ENCODE measurements around the gene THAP8.

Gene THAP8

DNA sequence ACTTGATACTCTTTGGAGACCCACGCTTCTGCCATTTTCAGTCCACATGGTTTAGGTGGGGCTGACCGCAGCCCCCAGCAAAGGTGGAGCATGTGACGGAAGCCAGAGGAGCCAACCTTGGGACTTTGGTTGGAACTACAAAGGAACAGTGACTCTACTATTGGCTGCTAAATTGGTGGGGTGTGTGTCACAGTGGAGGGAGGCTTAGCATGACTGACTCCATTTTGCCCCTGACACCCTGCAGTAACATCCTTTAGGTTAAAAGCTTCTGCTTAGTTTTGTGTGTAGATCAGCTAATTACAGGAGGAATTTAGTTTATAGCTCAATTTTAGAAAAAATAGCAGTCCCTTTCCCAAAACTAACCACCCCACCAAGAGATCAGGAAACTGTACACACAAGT lies 52.5 kb downstream of the THAP8 start:
- FAIRE-seq: no peak
- no peak for TF ChIP-seq POLR2AphosphoS5 (IDR thresholded peaks at IDR 0.05; ENCODE audit: low read depth, low read length)
- no peak for TF ChIP-seq POLR2A (IDR thresholded peaks at IDR 0.05; ENCODE audit: low read depth, low read length)
- TF ChIP-seq TAF1 (IDR thresholded peaks at IDR 0.05; ENCODE audit: borderline replicate concordance, low read depth, low read length): no peak
- DNase-seq (ENCODE audit: insufficient read length): no peak

DNA sequence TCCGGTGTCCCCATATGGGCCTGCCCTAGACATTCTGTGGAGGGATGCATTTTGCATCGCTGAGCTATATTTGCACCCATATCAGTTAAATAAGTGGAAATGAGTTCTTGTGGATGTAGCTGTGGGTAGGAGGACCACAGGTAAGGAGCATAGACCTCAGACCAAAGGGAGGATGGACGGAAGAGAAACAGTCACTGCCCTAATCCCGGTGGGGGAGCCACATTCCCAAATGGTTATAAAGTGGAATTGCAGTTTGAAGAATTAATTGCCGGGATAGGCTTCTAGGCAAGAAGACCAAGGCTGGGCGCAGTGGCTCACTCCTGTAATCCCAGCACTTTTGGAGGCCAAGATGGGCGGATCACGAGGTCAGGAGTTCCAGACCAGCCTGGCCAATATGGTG lies 57.3 kb downstream of the THAP8 start:
- DNase-seq (ENCODE audit: insufficient read length): no peak
- FAIRE-seq: no peak
- TF ChIP-seq POLR2A (IDR thresholded peaks at IDR 0.05; ENCODE audit: low read depth, low read length) (no peak), POLR2AphosphoS5 (IDR thresholded peaks at IDR 0.05; ENCODE audit: low read depth, low read length) (no peak), TAF1 (IDR thresholded peaks at IDR 0.05; ENCODE audit: borderline replicate concordance, low read depth, low read length) (no peak)

DNA sequence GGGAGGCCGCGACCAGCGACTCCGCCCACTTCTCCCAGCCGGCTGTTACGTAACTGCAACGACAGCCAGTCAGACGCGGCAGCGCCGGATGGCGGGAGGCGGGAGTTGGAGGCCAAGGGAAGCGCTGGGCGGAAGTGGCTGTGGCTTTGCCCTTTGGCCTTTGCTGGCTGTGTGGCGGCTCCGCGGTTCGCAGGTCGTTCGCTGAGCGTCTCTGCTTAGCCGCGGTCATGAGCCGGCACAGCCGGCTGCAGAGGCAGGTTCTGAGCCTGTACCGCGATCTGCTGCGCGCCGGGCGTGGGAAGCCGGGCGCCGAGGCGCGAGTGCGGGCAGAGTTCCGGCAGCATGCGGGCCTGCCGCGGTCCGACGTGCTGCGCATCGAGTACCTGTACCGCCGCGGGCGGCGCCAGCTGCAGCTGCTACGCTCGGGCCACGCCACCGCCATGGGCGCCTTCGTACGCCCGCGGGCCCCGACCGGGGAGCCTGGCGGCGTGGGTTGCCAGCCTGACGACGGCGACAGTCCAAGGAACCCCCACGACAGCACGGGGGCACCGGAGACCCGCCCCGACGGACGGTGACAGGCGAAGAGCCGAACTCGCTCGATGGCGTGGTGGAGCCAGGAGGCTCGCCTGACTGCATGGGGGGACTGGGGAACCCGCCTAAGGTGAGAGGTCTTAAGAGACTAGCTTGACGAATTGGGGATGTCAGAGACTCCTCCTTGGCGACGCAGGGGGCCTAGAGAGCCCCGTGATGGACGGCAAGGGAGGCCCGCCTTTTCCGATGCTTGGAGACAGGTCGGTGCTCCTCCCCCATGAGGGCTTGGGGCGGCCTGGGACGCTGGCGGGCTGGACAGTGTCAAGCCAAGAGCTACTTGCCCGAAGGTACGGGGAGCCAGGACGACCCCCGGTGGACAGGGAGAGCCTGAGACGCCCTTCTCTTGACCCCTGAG lies 58.8 kb downstream of the THAP8 start, which contains the start of gene SDHAF1:
SDHAF1 (plus strand) TSS at position 141 of the 946 bp plus-strand sequence; CDS start at position 228, 87 bp downstream.
- TF ChIP-seq TAF1 (IDR thresholded peaks at IDR 0.05; ENCODE audit: borderline replicate concordance, low read depth, low read length): peak; percentile 80; the same call in 1 of the 2 replicates
- peak; percentile 95 for TF ChIP-seq POLR2A (IDR thresholded peaks at IDR 0.05; ENCODE audit: low read depth, low read length)
- peak; percentile 82; the same call in 1 of the 2 replicates for TF ChIP-seq POLR2AphosphoS5 (IDR thresholded peaks at IDR 0.05; ENCODE audit: low read depth, low read length)
- DNase-seq (ENCODE audit: insufficient read length) (peak; percentile 96), FAIRE-seq (peak; percentile 100)

DNA sequence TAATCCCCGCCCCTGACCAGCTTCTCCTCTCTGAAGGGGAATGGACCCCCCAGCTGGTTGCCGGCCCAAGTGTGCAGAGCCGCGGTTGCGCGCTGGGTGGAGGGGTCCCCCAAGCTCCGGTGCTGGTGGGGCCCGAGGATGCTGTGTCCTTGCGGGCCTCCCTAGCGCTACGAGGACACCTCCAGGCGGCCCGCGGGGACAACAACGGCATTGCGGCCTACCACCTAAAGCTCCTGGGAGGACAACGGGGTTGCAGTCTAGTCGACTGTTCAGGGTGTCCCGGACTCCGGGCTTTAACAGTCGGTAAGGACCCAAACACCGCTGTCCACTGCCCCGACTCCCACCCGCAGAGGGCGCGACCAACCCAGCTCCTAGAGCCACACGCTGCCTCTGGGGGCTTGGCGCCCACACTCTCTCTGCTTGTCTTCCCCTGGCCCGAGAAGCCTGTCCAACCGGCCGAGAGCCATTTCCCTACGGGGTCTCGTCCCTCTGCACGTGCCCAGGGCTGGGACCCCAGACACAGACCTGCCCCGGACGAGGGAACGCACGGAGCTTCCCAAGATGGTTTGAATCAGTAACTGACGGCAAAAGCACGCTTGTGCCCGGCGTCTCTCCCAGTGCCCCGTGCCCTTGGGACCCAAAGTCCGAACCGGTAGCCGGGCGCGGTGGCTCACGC lies 60.0 kb downstream of the THAP8 start:
- TF ChIP-seq POLR2AphosphoS5 (IDR thresholded peaks at IDR 0.05; ENCODE audit: low read depth, low read length) (no peak), TAF1 (IDR thresholded peaks at IDR 0.05; ENCODE audit: borderline replicate concordance, low read depth, low read length) (no peak), POLR2A (IDR thresholded peaks at IDR 0.05; ENCODE audit: low read depth, low read length) (no peak)
- DNase-seq (ENCODE audit: insufficient read length): no peak
- FAIRE-seq: peak; percentile 56

DNA sequence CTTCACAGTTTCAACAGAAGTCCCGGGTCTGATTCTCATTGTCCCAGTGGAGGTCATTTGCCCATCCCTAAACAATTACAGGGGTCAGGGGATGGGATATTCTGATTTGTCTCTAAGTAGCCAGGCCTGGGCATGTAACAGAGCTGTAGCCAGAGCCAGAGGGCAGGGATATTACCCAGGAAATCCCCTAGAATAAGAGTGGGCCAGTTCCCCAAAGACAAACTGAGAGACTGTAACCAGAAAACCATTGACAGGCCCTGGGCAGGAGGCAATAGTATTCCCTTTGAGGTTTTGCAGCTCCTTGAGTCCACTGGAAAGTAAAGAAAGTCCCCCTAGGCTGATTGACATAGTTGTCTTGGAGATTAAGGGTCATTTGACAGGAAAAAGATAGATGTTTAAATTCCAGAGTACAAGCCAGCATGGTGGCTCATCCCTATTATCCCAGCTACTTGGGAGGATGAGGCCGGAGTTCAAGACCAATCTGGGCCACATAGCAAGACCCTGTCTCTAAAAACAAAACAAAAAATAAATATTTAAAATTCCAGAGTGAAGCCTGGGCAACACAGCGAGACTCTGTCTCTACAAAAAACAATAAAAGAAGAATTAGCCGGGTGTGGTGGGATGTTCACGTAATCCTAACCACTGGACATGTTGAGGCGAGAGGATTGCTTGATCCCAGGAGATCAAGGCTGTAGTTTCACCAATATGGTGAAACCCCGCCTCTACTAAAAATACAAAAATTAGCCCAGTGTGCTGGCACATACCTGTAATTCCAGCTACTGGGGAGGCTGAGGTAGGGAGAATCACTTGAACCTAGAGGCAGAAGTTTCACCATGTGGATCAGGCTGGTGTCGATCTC lies 60.9 kb downstream of the THAP8 start:
- FAIRE-seq (peak; percentile 36), DNase-seq (ENCODE audit: insufficient read length) (no peak)
- no peak for TF ChIP-seq TAF1 (IDR thresholded peaks at IDR 0.05; ENCODE audit: borderline replicate concordance, low read depth, low read length)
- no peak for TF ChIP-seq POLR2A (IDR thresholded peaks at IDR 0.05; ENCODE audit: low read depth, low read length)
- TF ChIP-seq POLR2AphosphoS5 (IDR thresholded peaks at IDR 0.05; ENCODE audit: low read depth, low read length): no peak

DNA sequence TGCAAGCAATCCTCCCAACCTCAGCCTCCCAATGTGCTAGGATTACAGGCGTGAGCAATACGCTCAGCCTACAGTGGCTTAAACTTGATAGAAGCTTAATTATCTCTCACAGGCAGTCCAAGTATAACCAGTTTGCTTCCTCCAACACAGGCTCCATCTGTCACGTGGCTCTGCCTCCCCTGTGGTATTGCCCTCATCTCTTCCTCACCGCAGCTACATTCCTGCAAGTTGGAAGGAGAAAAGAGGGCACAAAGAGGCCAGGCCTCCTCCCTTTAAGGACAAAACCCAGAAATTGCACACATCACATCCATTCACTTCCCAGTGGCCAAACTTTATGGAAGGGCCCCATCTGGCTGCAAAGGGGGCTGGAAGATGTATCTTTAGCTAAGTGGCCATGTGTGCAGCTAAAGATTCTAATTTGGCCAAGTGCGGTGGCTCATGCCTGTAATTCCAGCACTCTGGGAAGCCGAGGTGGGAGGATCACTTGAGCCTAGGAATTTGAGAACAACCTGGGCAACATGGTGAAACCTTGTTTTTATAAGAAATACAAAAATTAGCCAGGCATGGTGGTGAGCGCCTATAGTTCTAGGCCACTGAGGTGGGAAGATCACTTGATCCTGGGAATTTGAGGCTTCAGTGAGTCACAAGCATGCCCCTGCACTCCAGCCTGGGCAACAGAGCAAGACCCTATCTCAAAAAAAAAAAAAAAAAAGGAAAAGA lies 62.2 kb downstream of the THAP8 start:
- DNase-seq (ENCODE audit: insufficient read length) (no peak), FAIRE-seq (no peak)
- TF ChIP-seq TAF1 (IDR thresholded peaks at IDR 0.05; ENCODE audit: borderline replicate concordance, low read depth, low read length) (no peak), POLR2AphosphoS5 (IDR thresholded peaks at IDR 0.05; ENCODE audit: low read depth, low read length) (no peak), POLR2A (IDR thresholded peaks at IDR 0.05; ENCODE audit: low read depth, low read length) (no peak)

DNA sequence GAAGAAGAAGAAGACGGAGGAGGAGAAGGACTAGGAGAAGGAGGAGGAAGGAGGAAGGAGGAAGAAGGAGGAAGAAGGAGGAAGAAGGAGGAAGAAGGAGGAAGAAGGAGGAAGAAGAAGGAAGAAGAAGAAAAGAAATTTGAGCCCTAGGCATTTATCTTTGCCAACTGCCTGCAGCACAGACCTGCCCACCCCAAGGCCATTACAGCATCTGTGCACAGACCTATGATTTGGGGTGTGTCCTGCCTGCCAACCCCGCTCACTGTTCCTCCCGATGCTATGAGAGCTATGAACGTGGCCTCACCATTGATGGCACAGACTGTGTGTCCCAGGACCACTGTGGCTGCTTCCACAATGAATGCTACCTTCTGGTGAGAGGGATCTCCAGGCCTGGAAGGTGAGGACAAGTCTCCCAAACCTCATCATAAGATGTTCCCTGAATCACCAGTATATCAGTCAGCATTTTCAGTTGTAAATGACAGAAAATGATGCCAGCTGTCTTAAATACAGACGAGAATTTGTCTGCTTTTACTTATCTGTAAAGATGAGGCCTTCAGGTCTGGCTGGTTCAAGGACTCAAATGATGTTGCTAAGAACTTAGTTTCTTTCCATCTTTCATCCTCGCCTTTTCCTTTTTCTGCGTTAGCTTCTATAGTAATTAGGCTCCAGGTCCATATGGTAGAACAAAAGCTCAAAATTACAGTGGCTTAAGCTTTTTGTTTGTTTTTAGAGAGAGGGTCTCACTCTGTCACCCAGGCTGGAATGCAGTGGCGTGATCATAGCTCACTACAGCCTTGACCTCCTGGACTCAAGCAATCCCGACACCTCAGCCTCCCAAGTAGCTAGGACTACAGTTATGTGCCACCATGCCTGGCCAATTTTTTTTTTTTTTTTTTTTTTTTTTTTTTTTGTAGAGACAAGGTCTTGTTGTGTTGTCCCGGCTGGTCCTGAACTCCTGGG lies 63.0 kb downstream of the THAP8 start:
- TF ChIP-seq POLR2AphosphoS5 (IDR thresholded peaks at IDR 0.05; ENCODE audit: low read depth, low read length) (no peak), POLR2A (IDR thresholded peaks at IDR 0.05; ENCODE audit: low read depth, low read length) (no peak), TAF1 (IDR thresholded peaks at IDR 0.05; ENCODE audit: borderline replicate concordance, low read depth, low read length) (no peak)
- DNase-seq (ENCODE audit: insufficient read length) (no peak), FAIRE-seq (no peak)

DNA sequence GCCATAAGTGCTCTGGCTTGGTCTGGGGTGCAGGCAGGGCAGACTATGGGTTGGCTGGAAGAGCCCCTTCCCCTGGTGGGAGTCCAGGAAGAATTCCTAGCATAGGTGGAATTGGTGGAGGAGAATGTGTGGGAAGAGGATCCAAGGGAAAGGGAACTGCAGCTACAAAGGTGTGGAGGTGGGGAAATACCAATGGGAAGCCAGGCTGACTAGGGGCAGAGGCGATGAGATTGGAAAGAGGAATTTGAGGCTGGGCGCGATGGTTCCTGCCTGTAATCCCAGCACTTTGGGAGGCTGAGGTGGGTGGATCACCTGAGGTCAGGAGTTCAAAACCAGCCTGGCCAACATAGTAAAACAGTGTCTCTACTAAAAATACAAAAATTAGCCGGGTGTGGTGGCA lies 63.9 kb downstream of the THAP8 start:
- no peak for TF ChIP-seq TAF1 (IDR thresholded peaks at IDR 0.05; ENCODE audit: borderline replicate concordance, low read depth, low read length)
- no peak for TF ChIP-seq POLR2A (IDR thresholded peaks at IDR 0.05; ENCODE audit: low read depth, low read length)
- TF ChIP-seq POLR2AphosphoS5 (IDR thresholded peaks at IDR 0.05; ENCODE audit: low read depth, low read length): no peak
- FAIRE-seq (no peak), DNase-seq (ENCODE audit: insufficient read length) (no peak)

DNA sequence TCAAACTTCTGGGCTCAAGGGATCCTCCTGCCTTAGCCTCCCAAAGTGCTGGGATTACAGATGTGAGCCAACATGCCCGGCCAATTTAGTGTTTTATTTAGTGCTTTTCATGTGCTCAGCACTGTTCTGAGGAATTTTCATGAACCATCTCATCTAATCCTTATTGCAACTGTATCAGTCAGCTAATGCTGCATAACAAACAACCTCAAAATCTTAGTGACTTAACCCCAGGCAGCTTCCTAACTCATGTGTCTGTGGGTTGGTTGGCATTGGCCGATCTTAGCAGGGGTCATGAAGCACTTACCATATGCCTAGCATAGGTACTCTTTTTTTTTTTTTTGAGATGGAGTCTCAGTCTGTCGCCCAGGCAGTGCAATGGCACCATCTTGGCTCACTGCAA lies 65.3 kb downstream of the THAP8 start:
- FAIRE-seq (no peak), DNase-seq (ENCODE audit: insufficient read length) (no peak)
- TF ChIP-seq TAF1 (IDR thresholded peaks at IDR 0.05; ENCODE audit: borderline replicate concordance, low read depth, low read length) (no peak), POLR2A (IDR thresholded peaks at IDR 0.05; ENCODE audit: low read depth, low read length) (no peak), POLR2AphosphoS5 (IDR thresholded peaks at IDR 0.05; ENCODE audit: low read depth, low read length) (no peak)
